Measurements from ENCODE around the gene COMTD1.
"Not testable (repeated sequence)": the region's sequence is repeated elsewhere in the genome, so short reads cannot be mapped to it uniquely, and the experiment has no call there.

COMTD1 gene

GRCh38 chr10:75202321-75203045 is 33.3 kb downstream of the COMTD1 start:
- no peak for DNase-seq (ENCODE audit: low read depth)
- H3K4me3 ChIP-seq (ENCODE audit: low read depth, low read length) = no peak overlapping the region
- TF ChIP-seq, protein P1, sequence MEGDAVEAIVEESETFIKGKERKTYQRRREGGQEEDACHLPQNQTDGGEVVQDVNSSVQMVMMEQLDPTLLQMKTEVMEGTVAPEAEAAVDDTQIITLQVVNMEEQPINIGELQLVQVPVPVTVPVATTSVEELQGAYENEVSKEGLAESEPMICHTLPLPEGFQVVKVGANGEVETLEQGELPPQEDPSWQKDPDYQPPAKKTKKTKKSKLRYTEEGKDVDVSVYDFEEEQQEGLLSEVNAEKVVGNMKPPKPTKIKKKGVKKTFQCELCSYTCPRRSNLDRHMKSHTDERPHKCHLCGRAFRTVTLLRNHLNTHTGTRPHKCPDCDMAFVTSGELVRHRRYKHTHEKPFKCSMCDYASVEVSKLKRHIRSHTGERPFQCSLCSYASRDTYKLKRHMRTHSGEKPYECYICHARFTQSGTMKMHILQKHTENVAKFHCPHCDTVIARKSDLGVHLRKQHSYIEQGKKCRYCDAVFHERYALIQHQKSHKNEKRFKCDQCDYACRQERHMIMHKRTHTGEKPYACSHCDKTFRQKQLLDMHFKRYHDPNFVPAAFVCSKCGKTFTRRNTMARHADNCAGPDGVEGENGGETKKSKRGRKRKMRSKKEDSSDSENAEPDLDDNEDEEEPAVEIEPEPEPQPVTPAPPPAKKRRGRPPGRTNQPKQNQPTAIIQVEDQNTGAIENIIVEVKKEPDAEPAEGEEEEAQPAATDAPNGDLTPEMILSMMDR (IDR thresholded peaks at IDR 0.05; ENCODE audit: low read depth, low read length, missing control alignments) = no peak

DNA sequence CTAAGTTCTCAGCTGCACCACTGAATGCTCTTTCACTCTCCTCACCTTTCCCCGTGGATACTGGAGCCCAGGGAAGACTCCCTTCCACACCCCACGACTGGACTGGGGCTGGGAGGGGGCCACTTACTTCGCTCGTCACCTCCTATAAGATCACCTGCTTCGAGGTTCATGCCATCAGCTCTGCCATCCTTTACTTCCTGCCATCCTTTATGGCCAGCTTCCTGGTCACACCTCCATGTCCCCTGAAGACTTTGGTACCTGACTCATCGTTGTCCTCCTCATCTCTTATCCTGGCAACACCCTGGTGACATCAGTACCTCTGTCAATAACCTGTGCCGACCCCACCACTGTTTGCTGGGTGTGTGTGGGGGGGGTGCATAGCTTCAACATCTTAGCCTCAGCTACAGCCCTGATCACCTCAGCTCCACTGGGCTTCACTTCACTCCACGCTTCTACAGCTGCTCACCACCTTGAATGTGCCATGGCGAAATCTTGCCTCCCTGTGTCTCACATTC is 33.9 kb downstream of the COMTD1 start:
- TF ChIP-seq, protein P1 (IDR thresholded peaks at IDR 0.05; ENCODE audit: low read depth, low read length, missing control alignments) = no peak
- DNase-seq (ENCODE audit: low read depth) = no peak

GRCh38 chr10:75199949-75200348 is 35.8 kb downstream of the COMTD1 start:
- not testable (repeated sequence) for DNase-seq (ENCODE audit: low read depth); H3K4me3 ChIP-seq (ENCODE audit: low read depth, low read length)

More for the DNA sequence above, 33.9 kb downstream of the COMTD1 start:
- no peak overlapping the region for H3K4me3 ChIP-seq (ENCODE audit: low read depth, low read length)

GRCh38 chr10:75197906-75198305 is 37.9 kb downstream of the COMTD1 start:
- no peak for DNase-seq (ENCODE audit: low read depth)
- no peak overlapping the region for H3K4me3 ChIP-seq (ENCODE audit: low read depth, low read length)
- TF ChIP-seq, protein P1 (IDR thresholded peaks at IDR 0.05; ENCODE audit: low read depth, low read length, missing control alignments) = no peak

- TF ChIP-seq, protein P1 (IDR thresholded peaks at IDR 0.05; ENCODE audit: low read depth, low read length, missing control alignments) = no peak
- DNase-seq (ENCODE audit: low read depth) = no peak
- H3K4me3 ChIP-seq (ENCODE audit: low read depth, low read length) = no peak overlapping the region
These were observed 38.7 kb downstream of the COMTD1 start for GRCh38 chr10:75197066-75197465.

DNA sequence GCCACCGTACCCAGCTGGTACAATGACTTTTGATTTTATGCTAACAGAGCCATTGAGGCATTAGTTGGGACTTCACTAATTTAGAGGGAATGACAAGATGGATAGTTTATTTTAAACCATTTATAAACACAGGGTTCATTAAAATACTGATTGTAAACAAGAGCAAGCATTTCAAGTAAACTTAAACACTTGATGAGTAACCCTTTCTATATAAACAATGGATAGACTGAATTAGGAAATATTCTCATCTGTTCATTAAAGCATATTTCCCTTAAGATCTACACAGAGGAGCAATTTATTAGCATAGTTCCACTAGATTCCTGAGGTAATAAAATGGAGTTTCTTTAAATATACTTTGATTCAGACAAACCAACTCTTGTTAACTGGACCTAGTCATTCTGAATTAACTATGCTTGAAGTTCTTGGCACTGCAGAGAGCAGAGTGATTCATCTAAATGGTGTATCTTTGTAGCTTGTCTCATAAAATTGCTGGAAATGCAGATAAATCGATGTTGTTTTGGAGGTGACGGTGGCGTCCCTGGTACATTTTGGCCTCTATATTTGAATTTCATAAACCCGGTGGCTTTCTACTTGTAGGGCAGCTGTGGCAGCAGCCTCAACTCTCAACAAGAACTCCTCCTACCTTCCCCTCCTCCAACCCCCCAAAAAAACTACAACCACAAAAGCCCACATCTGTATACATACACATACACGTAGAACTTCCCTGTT is 40.6 kb downstream of the COMTD1 start:
- no peak overlapping the region for H3K4me3 ChIP-seq (ENCODE audit: low read depth, low read length)
- no peak for DNase-seq (ENCODE audit: low read depth)

DNA sequence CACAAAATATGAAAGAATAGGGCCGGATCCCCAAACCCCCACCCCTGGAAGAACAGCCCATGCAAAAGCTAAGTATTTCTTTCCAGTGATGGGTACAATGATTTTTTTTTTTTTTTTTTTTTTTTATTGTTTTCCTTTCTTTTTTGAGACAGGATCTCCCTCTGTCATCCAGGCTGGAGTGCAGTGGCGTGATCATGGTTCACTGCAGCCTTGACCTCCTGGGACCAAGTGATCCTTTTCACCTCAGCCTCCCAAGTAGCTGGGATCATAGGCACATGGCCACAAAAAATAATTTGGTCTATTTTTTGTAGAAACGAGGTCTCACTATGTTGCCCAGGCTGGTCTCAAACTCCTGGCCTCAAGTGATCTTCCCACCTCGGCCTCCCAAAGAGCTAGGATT is 41.1 kb downstream of the COMTD1 start:
- not testable (repeated sequence) for H3K4me3 ChIP-seq (ENCODE audit: low read depth, low read length); DNase-seq (ENCODE audit: low read depth)

More for the DNA sequence above, 40.6 kb downstream of the COMTD1 start:
- TF ChIP-seq, protein P1 (IDR thresholded peaks at IDR 0.05; ENCODE audit: low read depth, low read length, missing control alignments) = no peak
